Trophoblast cell (in vitro differentiated cells and primary cell): ENCODE results near the gene CYP2B6.
"Not testable (repeated sequence)": the region's sequence is repeated elsewhere in the genome, so short reads cannot be mapped to it uniquely, and the experiment has no call there.

Experiments used
- DNase-seq, 2 donors: peaks; one replicate each; pipeline ENCODE4 v3.0.0-alpha.2; 2016
- H2AFZ ChIP-seq: 2 replicates; pipeline ENCODE4 v1.6.1; 2013; ENCODE audit warnings: low read length, moderate library complexity, mild to moderate bottlenecking; ENCODE audit not compliant: insufficient read depth, poor library complexity
- H2AK5ac ChIP-seq: 2 replicates; pipeline ENCODE4 v1.6.1; 2013; ENCODE audit warnings: mild to moderate bottlenecking, low read length
- H2BK120ac ChIP-seq: 2 replicates; pipeline ENCODE4 v1.6.1; 2013; ENCODE audit warnings: low read length, mild to moderate bottlenecking, moderate library complexity; ENCODE audit not compliant: insufficient read depth, poor library complexity
- H2BK12ac ChIP-seq: 2 replicates; pipeline ENCODE4 v1.6.1; 2013; ENCODE audit warnings: mild to moderate bottlenecking, low read length, moderate library complexity
- H2BK5ac ChIP-seq: 2 replicates; pipeline ENCODE4 v1.6.1; 2013; ENCODE audit warnings: low read length, low read depth, moderate library complexity, mild to moderate bottlenecking; ENCODE audit not compliant: poor library complexity
- H3K14ac ChIP-seq: 2 replicates; pipeline ENCODE4 v1.6.1; 2013; ENCODE audit warnings: mild to moderate bottlenecking, low read length
- H3K18ac ChIP-seq: 2 replicates; pipeline ENCODE4 v1.6.1; 2013; ENCODE audit warnings: mild to moderate bottlenecking, low read length
- H3K23ac ChIP-seq: 2 replicates; pipeline ENCODE4 v1.6.1; 2013; ENCODE audit warnings: low read length
- H3K27ac ChIP-seq: 2 replicates; pipeline ENCODE4 v1.5.1; 2013; ENCODE audit warnings: low read depth, mild to moderate bottlenecking, inconsistent platforms, low read length, moderate library complexity
- H3K27me3 ChIP-seq: 2 replicates; pipeline ENCODE4 v1.6.1; 2013; ENCODE audit warnings: inconsistent platforms, mild to moderate bottlenecking, low read length, moderate library complexity; ENCODE audit not compliant: insufficient read depth
- H3K36me3 ChIP-seq, 2 experiments: 1 replicate in 1 of 2; 2 replicates in 1 of 2; pipeline ENCODE4 v1.6.1; 2013; ENCODE audit warnings: low read length in 2 of 2, mild to moderate bottlenecking in 2 of 2, moderate library complexity in 1 of 2; ENCODE audit not compliant: insufficient read depth in 2 of 2, control insufficient read depth in 1 of 2
- H3K4ac ChIP-seq: 2 replicates; pipeline ENCODE4 v1.6.1; 2013; ENCODE audit warnings: low read depth, mild to moderate bottlenecking, low read length, moderate library complexity
- H3K4me1 ChIP-seq, 2 experiments: 1 replicate in 1 of 2; 2 replicates in 1 of 2; pipeline ENCODE4 v1.6.1; 2013; ENCODE audit warnings: low read length in 2 of 2, mild to moderate bottlenecking in 2 of 2, moderate library complexity in 1 of 2; ENCODE audit not compliant: insufficient read depth in 2 of 2, control insufficient read depth in 1 of 2
- H3K4me2 ChIP-seq: 2 replicates; pipeline ENCODE4 v1.6.1; 2013; ENCODE audit warnings: inconsistent platforms, mild to moderate bottlenecking, low read length, moderate library complexity
- H3K4me3 ChIP-seq: 2 replicates; pipeline ENCODE4 v1.5.1; 2013; ENCODE audit warnings: mild to moderate bottlenecking, low read depth, low read length, inconsistent platforms
- H3K79me1 ChIP-seq: one replicate; pipeline ENCODE4 v1.6.1; 2013; ENCODE audit warnings: low read length
- H3K79me2 ChIP-seq: 2 replicates; pipeline ENCODE4 v1.6.1; 2013; ENCODE audit warnings: low read length, mild to moderate bottlenecking; ENCODE audit not compliant: control insufficient read depth, insufficient read depth, poor library complexity
- H3K9ac ChIP-seq: 2 replicates; pipeline ENCODE4 v1.6.1; 2013; ENCODE audit warnings: mild to moderate bottlenecking, low read length
- H3K9me3 ChIP-seq: 2 replicates; pipeline ENCODE4 v1.6.1; 2013; ENCODE audit warnings: low read depth, mild to moderate bottlenecking, control low read depth, inconsistent platforms, low read length; ENCODE audit not compliant: insufficient read depth
- H4K12ac ChIP-seq: 2 replicates; pipeline ENCODE4 v1.6.1; 2013; ENCODE audit warnings: low read depth, mild to moderate bottlenecking, low read length, moderate library complexity
- H4K8ac ChIP-seq: 2 replicates; pipeline ENCODE4 v1.6.1; 2013; ENCODE audit warnings: low read depth, mild to moderate bottlenecking, low read length, moderate library complexity
- H4K91ac ChIP-seq: one replicate; pipeline ENCODE4 v1.6.1; 2013; ENCODE audit warnings: low read depth, mild to moderate bottlenecking, low read length, moderate library complexity
- WGBS: extraction: QIAGEN DNeasy Blood & Tissue Kit; methylation state at CpG from one replicate; pipeline ENCODE4 v1.1.7; 2013; ENCODE audit warnings: missing lambda C conversion rate; ENCODE audit not compliant: insufficient read length, insufficient coverage; ENCODE audit errors: extremely low coverage; 5-methylcytosine and 5-hydroxymethylcytosine counted together

The CYP2B6 gene

GRCh38 chr19:41029524-41030432 lies 38.7 kb downstream of the CYP2B6 start:
- no peak overlapping the region for H4K8ac ChIP-seq
- H2AFZ ChIP-seq = no peak overlapping the region
- H3K79me1 ChIP-seq = peaks cover 3% of the 10 kb centered on the region
- H3K27ac ChIP-seq = no peak overlapping the region
- DNase-seq = no peak
- H2BK5ac ChIP-seq = no peak overlapping the region
- H3K9me3 ChIP-seq = peaks cover 4% of the 10 kb centered on the region
- no peaks in the 10 kb centered on the region for H3K27me3 ChIP-seq
- H4K12ac ChIP-seq = no peak overlapping the region
- no peak overlapping the region for H3K9ac ChIP-seq
- H2AK5ac ChIP-seq = no peak overlapping the region
- peak overlapping the region; percentile 1 for H4K91ac ChIP-seq
- no peak overlapping the region for H3K23ac ChIP-seq
- no peaks in the 10 kb centered on the region for H3K79me2 ChIP-seq
- H3K18ac ChIP-seq = no peak overlapping the region
- no peak overlapping the region for H3K14ac ChIP-seq
- H2BK120ac ChIP-seq = no peak overlapping the region
- no peak overlapping the region for H3K4ac ChIP-seq
- no peak overlapping the region for H3K4me2 ChIP-seq
- no CpG with 5 or more reads among the region's 4 CpGs for whole genome bisulfite sequencing
- peak overlapping the region; percentile 81 for H2BK12ac ChIP-seq
- H3K36me3 ChIP-seq = no peaks in the 10 kb centered on the region
- no peak overlapping the region for H3K4me3 ChIP-seq
- H3K4me1 ChIP-seq = peaks cover 8 to 10% of the 10 kb centered on the region in 2 experiments

- H3K36me3 ChIP-seq = no peaks in the 10 kb centered on the region
- H3K14ac ChIP-seq = no peak overlapping the region
- no peak overlapping the region for H3K4me3 ChIP-seq
- H3K79me2 ChIP-seq = no peaks in the 10 kb centered on the region
- peaks cover 3% of the 10 kb centered on the region for H3K79me1 ChIP-seq
- H4K91ac ChIP-seq = no peak overlapping the region
- no peak overlapping the region for H2BK120ac ChIP-seq
- no peak overlapping the region for H4K12ac ChIP-seq
- H2AFZ ChIP-seq = no peak overlapping the region
- no peak overlapping the region for H2AK5ac ChIP-seq
- no CpG with 5 or more reads among the region's 6 CpGs for WGBS
- H3K18ac ChIP-seq = no peak overlapping the region
- H3K23ac ChIP-seq = no peak overlapping the region
- H3K4me2 ChIP-seq = no peak overlapping the region
- no peak overlapping the region for H3K9ac ChIP-seq
- H2BK12ac ChIP-seq = no peak overlapping the region
- H3K4ac ChIP-seq = no peak overlapping the region
- H4K8ac ChIP-seq = no peak overlapping the region
- H3K4me1 ChIP-seq = peaks cover 8 to 10% of the 10 kb centered on the region in 2 experiments
- H3K27me3 ChIP-seq = no peaks in the 10 kb centered on the region
- H2BK5ac ChIP-seq = no peak overlapping the region
- H3K27ac ChIP-seq = no peak overlapping the region
- peaks cover 4% of the 10 kb centered on the region for H3K9me3 ChIP-seq
- no peak for DNase-seq
These were observed 39.6 kb downstream of the CYP2B6 start for GRCh38 chr19:41030651-41031050.

GRCh38 chr19:41031916-41032315 lies 40.8 kb downstream of the CYP2B6 start:
- Histone ChIP-seq H3K79me1 (peaks cover 3% of the 10 kb centered on the region), H3K36me3 (no peaks in the 10 kb centered on the region), H3K18ac (no peak overlapping the region), H3K4me2 (peak overlapping the region; percentile 43), H2BK120ac (no peak overlapping the region), H2BK5ac (no peak overlapping the region), H3K79me2 (no peaks in the 10 kb centered on the region), H2BK12ac (no peak overlapping the region), H4K91ac (no peak overlapping the region), H3K4me3 (no peak overlapping the region), H3K23ac (no peak overlapping the region), H3K4ac (no peak overlapping the region), H2AK5ac (no peak overlapping the region), H3K14ac (no peak overlapping the region), H3K4me1 (peaks cover 8 to 10% of the 10 kb centered on the region in 2 experiments), H3K9ac (no peak overlapping the region), H4K8ac (no peak overlapping the region), H2AFZ (no peak overlapping the region), H3K27me3 (no peaks in the 10 kb centered on the region), H3K27ac (peak overlapping the region; percentile 68), H3K9me3 (peaks cover 4% of the 10 kb centered on the region), H4K12ac (no peak overlapping the region)
- WGBS = no CpG with 5 or more reads among the region's 2 CpGs
- peak; percentile 90 to 98 for DNase-seq

DNA sequence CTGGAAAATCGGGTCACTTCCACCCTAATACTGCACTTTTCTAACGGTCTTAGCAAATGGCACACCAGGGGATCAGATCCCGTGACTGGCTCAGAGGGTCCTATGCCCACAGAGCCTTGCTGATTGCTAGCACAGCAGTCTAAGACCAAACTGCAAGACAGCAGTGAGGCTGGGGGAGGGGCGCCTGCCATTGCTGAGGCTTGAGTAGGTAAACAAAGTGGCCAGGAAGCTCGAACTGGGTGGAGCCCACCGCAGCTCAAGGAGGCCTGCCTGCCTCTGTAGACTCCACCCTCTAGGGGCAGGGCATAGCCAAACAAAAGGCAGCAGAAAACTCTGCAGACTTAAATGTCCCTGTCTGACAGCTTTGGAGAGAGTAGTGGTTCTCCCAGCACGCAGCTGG lies 42.2 kb downstream of the CYP2B6 start:
- not testable (repeated sequence) for H3K36me3 ChIP-seq, H3K4me2 ChIP-seq, H3K9ac ChIP-seq, H3K14ac ChIP-seq, H3K27me3 ChIP-seq, H4K91ac ChIP-seq, H3K4me3 ChIP-seq, H2BK12ac ChIP-seq, H2BK120ac ChIP-seq, DNase-seq, H3K27ac ChIP-seq, H3K79me1 ChIP-seq, H2AK5ac ChIP-seq, H3K18ac ChIP-seq, H3K4ac ChIP-seq, H3K23ac ChIP-seq, H2BK5ac ChIP-seq, H4K8ac ChIP-seq, H2AFZ ChIP-seq, H4K12ac ChIP-seq, H3K79me2 ChIP-seq, H3K9me3 ChIP-seq
- peaks cover 8 to 10% of the 10 kb centered on the region in 2 experiments for H3K4me1 ChIP-seq
- no CpG with 5 or more reads among the region's 7 CpGs for WGBS
